Stimulated activated naive B cell treated with anti-CD40 and anti-IgM and Interleukin-4, amounts not matched to agents 10 μg/mL and 1 μg/mL and 100 μg/mL, for 72 hours (primary cell): Measurements from ENCODE around the gene SLC22A23.

Source experiments
- ATAC-seq, 2 donors: fragments of 150-1000 bp; cut with Tn5 transposase; replicated peaks; 2 replicates each; pipeline ENCODE4 v1.10.0; 2021; ENCODE audit warnings: moderate library complexity in 1 of 2
- DNase-seq: peaks from one replicate; pipeline ENCODE4 v3.0.0; 2021
- H3K27ac Mint-ChIP-seq: one replicate; pipeline ENCODE4 v1.8.0; 2022; ENCODE audit warnings: mild to moderate bottlenecking, mixed read lengths
- H3K27me3 Mint-ChIP-seq, 2 donors: one replicate each; pipeline ENCODE4 v1.8.0; 2022; ENCODE audit warnings: mixed read lengths in 2 of 2
- H3K36me3 Mint-ChIP-seq, 2 donors: one replicate each; pipeline ENCODE4 v1.8.0; 2022; ENCODE audit warnings: mixed read lengths in 2 of 2, mild to moderate bottlenecking in 1 of 2
- H3K4me1 Mint-ChIP-seq, 2 donors: one replicate each; pipeline ENCODE4 v1.8.0; 2022; ENCODE audit warnings: mixed read lengths in 2 of 2, mild to moderate bottlenecking in 1 of 2
- H3K4me3 Mint-ChIP-seq, 2 donors: one replicate each; pipeline ENCODE4 v1.8.0; 2022; ENCODE audit warnings: mild to moderate bottlenecking in 2 of 2, mixed read lengths in 2 of 2, moderate library complexity in 1 of 2
- H3K9me3 Mint-ChIP-seq, 2 donors: one replicate each; pipeline ENCODE4 v1.8.0; 2022; ENCODE audit warnings: mixed read lengths in 2 of 2, mild to moderate bottlenecking in 1 of 2

The SLC22A23 gene

DNA sequence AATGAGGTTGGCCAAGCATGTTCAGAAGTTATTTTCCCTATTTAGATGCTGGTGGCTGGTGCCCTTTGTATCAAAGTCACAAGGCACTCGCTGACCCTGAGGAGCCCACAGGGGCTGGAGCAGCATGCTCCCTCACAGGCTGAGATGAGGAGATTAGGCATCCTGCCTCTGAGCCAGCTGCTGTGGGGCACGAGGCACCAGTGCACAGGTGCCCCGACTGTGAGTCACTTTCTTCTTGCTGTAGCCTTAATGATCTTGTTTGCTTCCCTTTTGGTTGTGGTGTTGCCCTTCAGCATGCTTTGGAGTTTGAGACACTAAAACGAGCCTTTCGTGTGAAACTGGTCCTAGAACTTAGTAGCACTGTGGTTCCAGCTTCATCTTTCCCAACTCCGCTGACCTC is 193.8 kb downstream of the SLC22A23 start:
- DNase-seq (no peak), ATAC-seq (no peak)
- Mint-ChIP-seq H3K4me1 (peaks cover 22 to 46% of the 10 kb centered on the region in 2 donors), H3K27me3 (no peaks in the 10 kb centered on the region), H3K27ac (no peak overlapping the region), H3K4me3 (no peak overlapping the region), H3K9me3 (no peaks in the 10 kb centered on the region), H3K36me3 (peaks cover 13 to 44% of the 10 kb centered on the region in 2 donors)

GRCh38 chr6:3261921-3262320 is 194.9 kb downstream of the SLC22A23 start:
- ATAC-seq (no peak), DNase-seq (no peak)
- Mint-ChIP-seq H3K36me3 (peaks cover 13 to 35% of the 10 kb centered on the region in 2 donors), H3K9me3 (no peaks in the 10 kb centered on the region), H3K27me3 (peaks cover 6% of the 10 kb centered on the region in 2 donors), H3K4me1 (peaks cover 22 to 46% of the 10 kb centered on the region in 2 donors), H3K4me3 (no peak overlapping the region), H3K27ac (no peak overlapping the region)

DNA sequence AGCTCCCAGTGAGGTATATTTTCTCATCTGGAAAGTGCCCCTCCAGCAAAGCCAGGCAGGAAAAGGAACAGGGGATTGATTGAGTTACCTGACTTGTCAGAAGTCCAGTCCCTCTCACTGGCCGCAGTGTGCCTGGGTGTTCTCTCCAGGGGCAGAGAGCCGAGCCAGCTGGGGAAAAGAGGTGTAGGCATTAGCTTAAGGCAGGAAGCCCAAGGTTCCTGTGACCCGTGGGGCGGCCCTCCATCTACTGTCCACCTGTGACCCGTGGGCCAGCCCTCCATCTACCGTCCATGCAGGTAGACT is 195.4 kb downstream of the SLC22A23 start:
- H3K27me3 Mint-ChIP-seq, result peaks cover 10 to 11% of the 10 kb centered on the region in 2 donors
- no peak for DNase-seq
- peaks cover 12 to 33% of the 10 kb centered on the region in 2 donors for H3K36me3 Mint-ChIP-seq
- ATAC-seq, result no peak
- H3K4me1 Mint-ChIP-seq, result peaks cover 22 to 46% of the 10 kb centered on the region in 2 donors
- no peaks in the 10 kb centered on the region for H3K9me3 Mint-ChIP-seq
- peak overlapping the region in 1 of 2 donors; percentile 46 for H3K4me3 Mint-ChIP-seq
- H3K27ac Mint-ChIP-seq, result no peak overlapping the region

GRCh38 chr6:3260772-3261517 is 195.9 kb downstream of the SLC22A23 start:
- H3K27ac Mint-ChIP-seq, result no peak overlapping the region
- H3K9me3 Mint-ChIP-seq, result no peaks in the 10 kb centered on the region
- H3K4me3 Mint-ChIP-seq, result peak overlapping the region; percentile 46 to 89
- peaks cover 21 to 46% of the 10 kb centered on the region in 2 donors for H3K4me1 Mint-ChIP-seq
- H3K36me3 Mint-ChIP-seq, result peaks cover 9 to 30% of the 10 kb centered on the region in 2 donors
- H3K27me3 Mint-ChIP-seq, result peaks cover 12% of the 10 kb centered on the region in 2 donors
- no peak for ATAC-seq
- no peak for DNase-seq

GRCh38 chr6:3260296-3260695 is 196.6 kb downstream of the SLC22A23 start:
- no peak overlapping the region for H3K27ac Mint-ChIP-seq
- peaks cover 9 to 30% of the 10 kb centered on the region in 2 donors for H3K36me3 Mint-ChIP-seq
- H3K4me3 Mint-ChIP-seq, result peak overlapping the region; percentile 46 to 89
- H3K4me1 Mint-ChIP-seq, result peaks cover 21 to 45% of the 10 kb centered on the region in 2 donors
- no peak for ATAC-seq
- peaks cover 12% of the 10 kb centered on the region in 2 donors for H3K27me3 Mint-ChIP-seq
- no peaks in the 10 kb centered on the region for H3K9me3 Mint-ChIP-seq
- DNase-seq, result no peak

GRCh38 chr6:3259491-3259958 is 197.3 kb downstream of the SLC22A23 start:
- H3K36me3 Mint-ChIP-seq, result peaks cover 6 to 27% of the 10 kb centered on the region in 2 donors
- H3K9me3 Mint-ChIP-seq, result no peaks in the 10 kb centered on the region
- H3K4me3 Mint-ChIP-seq, result peak overlapping the region; percentile 89 to 100
- H3K27me3 Mint-ChIP-seq, result peaks cover 12% of the 10 kb centered on the region in 2 donors
- peak overlapping the region; percentile 96 for H3K27ac Mint-ChIP-seq
- DNase-seq (peak; percentile 17), ATAC-seq (peak; percentile 51 to 54)
- peaks cover 21 to 40% of the 10 kb centered on the region in 2 donors for H3K4me1 Mint-ChIP-seq

GRCh38 chr6:3258720-3259490 is 197.9 kb downstream of the SLC22A23 start, which contains the start of gene PSMG4:
Gene PSMG4 (plus strand): TSS chr6:3258947. CDS start chr6:3259023, 76 bp downstream.
- ATAC-seq, result peak; percentile 81 to 88
- Mint-ChIP-seq H3K27me3 (peaks cover 12% of the 10 kb centered on the region in 2 donors), H3K36me3 (peaks cover 6 to 27% of the 10 kb centered on the region in 2 donors), H3K4me3 (peak within 1 kb of the TSS; percentile 89 to 100), H3K27ac (peak within 1 kb of the TSS; percentile 96), H3K4me1 (peaks cover 21 to 40% of the 10 kb centered on the region in 2 donors), H3K9me3 (peaks cover 0 to 5% of the 10 kb centered on the region in 2 donors)
- DNase-seq, result peak; percentile 89

DNA sequence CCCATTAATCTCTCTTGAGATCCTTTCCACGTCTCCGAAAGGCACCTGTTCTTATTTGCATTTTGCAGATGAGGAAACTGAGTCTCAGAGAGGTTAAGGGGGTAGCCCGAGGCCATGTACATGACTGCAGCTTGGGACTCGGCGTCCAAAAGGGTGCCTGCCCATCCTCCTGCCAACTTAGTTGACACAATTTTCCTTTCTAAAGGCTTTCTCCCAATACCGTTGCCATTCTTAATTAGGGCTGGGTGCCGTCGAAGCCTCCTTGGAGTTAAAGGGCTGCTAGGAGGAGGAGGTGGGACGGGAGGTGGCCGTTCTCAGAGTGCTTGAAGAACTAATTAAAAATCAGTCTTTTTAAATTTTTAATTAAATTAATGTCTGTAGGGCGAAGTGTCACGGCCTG is 198.6 kb downstream of the SLC22A23 start:
- no peak for ATAC-seq
- H3K4me3 Mint-ChIP-seq, result peak overlapping the region; percentile 89 to 100
- H3K27ac Mint-ChIP-seq, result no peak overlapping the region

DNA sequence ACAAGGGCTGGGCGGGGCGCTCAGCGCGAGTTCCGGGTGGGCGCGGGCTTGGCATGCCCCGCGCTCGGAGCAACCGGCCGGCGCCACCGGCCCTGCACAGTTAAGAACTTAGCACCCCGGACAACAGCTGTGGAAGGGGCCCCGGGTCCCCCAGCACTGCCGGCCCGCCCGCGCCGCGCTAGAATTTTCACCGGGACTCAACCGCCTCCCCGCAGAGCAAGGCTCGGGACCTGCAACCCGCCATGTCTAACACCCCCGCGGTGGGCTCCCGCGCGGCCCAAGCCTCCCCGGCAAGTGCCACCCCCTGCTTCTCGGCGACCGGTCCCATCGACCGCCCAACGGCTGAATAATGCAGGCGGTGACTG is 203.3 kb downstream of the SLC22A23 start:
- H3K4me3 Mint-ChIP-seq, result no peak overlapping the region
- DNase-seq (no peak), ATAC-seq (no peak)
- peaks cover 4 to 5% of the 10 kb centered on the region in 2 donors for H3K4me1 Mint-ChIP-seq
- H3K27ac Mint-ChIP-seq, result no peak overlapping the region
- H3K36me3 Mint-ChIP-seq, result no peaks in the 10 kb centered on the region
- peaks cover 0 to 5% of the 10 kb centered on the region in 2 donors for H3K9me3 Mint-ChIP-seq
- peaks cover 32 to 40% of the 10 kb centered on the region in 2 donors for H3K27me3 Mint-ChIP-seq

More for the DNA sequence above, 198.6 kb downstream of the SLC22A23 start:
- peaks cover 12% of the 10 kb centered on the region in 2 donors for H3K27me3 Mint-ChIP-seq
- peaks cover 2 to 21% of the 10 kb centered on the region in 2 donors for H3K36me3 Mint-ChIP-seq
- no peak for DNase-seq
- H3K4me1 Mint-ChIP-seq, result peaks cover 17 to 35% of the 10 kb centered on the region in 2 donors
- peaks cover 0 to 5% of the 10 kb centered on the region in 2 donors for H3K9me3 Mint-ChIP-seq

DNA sequence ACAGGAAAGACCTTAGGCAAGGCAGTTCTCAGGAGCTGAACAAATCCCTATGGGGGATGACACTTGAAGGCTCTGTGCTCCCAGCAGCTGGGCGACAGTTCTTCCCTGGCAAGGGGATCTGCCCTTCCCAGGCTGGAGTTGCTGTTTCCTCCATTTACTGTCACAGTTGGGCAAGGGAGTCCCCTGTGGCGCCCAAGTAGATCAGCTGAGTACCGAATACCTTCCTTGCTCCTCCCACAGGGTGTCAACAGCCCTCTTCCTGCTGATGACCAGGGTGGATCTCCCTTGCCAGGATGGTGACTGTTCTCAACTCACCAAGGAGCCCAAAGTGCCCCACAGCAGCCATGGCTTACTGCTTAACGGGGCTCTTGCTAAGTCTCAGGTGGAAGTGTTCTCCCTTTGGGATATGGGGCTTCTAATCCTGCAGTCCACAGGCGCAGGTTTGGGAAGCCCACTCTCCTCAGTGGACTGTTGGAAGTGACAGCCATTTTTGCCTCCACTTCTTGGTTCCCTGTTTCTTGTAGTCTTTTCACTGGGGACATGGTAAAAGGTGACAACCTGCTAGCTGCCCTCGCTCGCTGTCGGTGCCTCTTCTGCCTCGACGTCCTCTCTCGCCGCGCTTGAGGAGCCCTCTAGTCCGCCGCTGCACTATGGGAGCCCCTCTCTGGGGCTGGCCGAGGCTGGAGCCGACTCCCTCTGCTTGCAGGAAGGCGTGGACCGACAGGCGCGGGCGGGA is 203.8 kb downstream of the SLC22A23 start:
- no peak overlapping the region for H3K27ac Mint-ChIP-seq
- H3K36me3 Mint-ChIP-seq, result no peaks in the 10 kb centered on the region
- peaks cover 4 to 5% of the 10 kb centered on the region in 2 donors for H3K4me1 Mint-ChIP-seq
- H3K27me3 Mint-ChIP-seq, result peaks cover 34 to 46% of the 10 kb centered on the region in 2 donors
- H3K4me3 Mint-ChIP-seq, result no peak overlapping the region
- ATAC-seq, result no peak
- peaks cover 0 to 5% of the 10 kb centered on the region in 2 donors for H3K9me3 Mint-ChIP-seq
- DNase-seq, result no peak

- Mint-ChIP-seq H3K27me3 (peaks cover 38 to 48% of the 10 kb centered on the region in 2 donors), H3K4me1 (peaks cover 4 to 5% of the 10 kb centered on the region in 2 donors), H3K27ac (no peak overlapping the region), H3K36me3 (no peaks in the 10 kb centered on the region), H3K4me3 (no peak overlapping the region), H3K9me3 (peaks cover 0 to 5% of the 10 kb centered on the region in 2 donors)
- no peak for ATAC-seq
- DNase-seq, result no peak
Observed at GRCh38 chr6:3252369-3252768, 204.5 kb downstream of the SLC22A23 start.

DNA sequence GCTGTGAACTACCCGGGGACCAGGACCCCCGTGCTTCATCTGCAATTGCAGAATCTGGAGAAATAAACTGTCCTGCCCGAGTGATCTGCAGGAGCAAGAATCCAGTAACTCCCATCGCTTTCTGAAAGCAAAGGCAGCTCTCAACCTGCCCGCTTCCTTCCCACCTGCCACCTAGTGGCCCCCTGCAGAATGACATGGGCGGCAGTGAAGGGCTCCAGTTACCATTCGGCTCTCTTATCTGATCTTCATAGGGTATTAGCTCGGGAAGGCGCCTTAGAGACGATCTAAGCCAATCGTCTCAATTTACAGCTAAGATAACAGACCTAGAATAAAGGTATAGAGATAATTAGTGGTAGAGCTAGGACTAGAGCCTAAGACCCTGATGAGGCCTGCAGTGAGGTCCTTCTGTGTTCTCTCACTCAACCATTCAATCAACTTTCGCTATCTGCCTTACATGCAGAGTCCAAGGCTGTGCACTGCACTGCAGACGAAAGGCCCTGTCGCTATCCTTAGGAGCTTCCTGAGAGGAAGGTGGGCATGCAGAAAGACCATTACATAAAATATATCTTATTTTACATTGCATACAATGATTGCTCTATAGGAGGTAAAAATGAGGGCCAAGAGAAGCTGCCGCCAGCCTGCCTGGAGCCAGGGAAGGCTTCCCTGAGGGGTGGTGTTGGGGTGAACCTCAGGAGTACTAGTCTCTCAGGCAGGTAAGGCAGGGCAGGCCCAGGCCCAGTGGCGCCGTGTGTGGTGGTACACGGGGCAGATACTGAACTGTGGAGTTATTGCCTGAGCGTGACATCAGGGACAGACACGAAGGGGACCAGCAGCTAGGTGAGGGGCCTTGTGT is 205.2 kb downstream of the SLC22A23 start:
- DNase-seq, result peak; percentile 61
- Mint-ChIP-seq H3K27me3 (peaks cover 39 to 48% of the 10 kb centered on the region in 2 donors), H3K27ac (no peak overlapping the region), H3K36me3 (no peaks in the 10 kb centered on the region), H3K4me1 (peaks cover 4 to 5% of the 10 kb centered on the region in 2 donors), H3K4me3 (peak overlapping the region; percentile 44 to 51), H3K9me3 (peaks cover 0 to 5% of the 10 kb centered on the region in 2 donors)
- peak; percentile 94 to 97 for ATAC-seq

DNA sequence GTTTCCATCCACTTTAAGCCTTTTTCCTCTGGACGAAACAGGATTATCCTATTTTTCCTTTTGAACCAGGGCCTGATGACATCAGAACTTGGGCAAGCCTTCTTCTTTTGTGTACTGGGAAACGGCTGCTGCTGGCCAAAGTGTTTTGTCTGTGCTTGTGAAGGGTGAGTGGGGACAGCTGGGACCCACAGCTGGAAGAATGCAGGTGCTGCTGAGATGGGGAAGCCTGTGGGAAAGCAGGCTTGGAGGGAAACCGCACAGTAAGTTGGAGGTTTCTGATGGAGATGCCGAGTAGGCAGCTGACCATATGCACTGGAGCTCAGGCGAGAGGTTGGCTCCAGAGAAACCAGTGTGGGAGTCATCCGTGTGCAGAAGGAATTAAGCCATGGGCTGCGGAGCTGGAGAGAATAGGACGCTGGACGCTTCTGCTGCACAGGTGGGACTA is 206.6 kb downstream of the SLC22A23 start:
- H3K36me3 Mint-ChIP-seq, result no peaks in the 10 kb centered on the region
- H3K4me3 Mint-ChIP-seq, result no peak overlapping the region
- no peak for ATAC-seq
- H3K9me3 Mint-ChIP-seq, result peaks cover 0 to 5% of the 10 kb centered on the region in 2 donors
- peaks cover 4 to 5% of the 10 kb centered on the region in 2 donors for H3K4me1 Mint-ChIP-seq
- H3K27me3 Mint-ChIP-seq, result peaks cover 42 to 50% of the 10 kb centered on the region in 2 donors
- DNase-seq, result no peak
- no peak overlapping the region for H3K27ac Mint-ChIP-seq
